Osteoblast (primary cell): Measurements from ENCODE around the gene LIX1L. TPM values are rescaled to one million over a fixed set of nuclear protein-coding genes. Genes with fewer than 3 reads are reported as not detected.

Experiments used
- DNase-seq: peaks from one replicate; pipeline ENCODE4 v3.0.0; 2011; ENCODE audit warnings: low spot score, mixed read lengths; ENCODE audit not compliant: insufficient read length; ENCODE audit errors: missing footprints
- H2AFZ ChIP-seq: 2 replicates; pipeline ENCODE4 v1.6.0; 2011; ENCODE audit warnings: mild to moderate bottlenecking, low read length
- H3K27ac ChIP-seq: 2 replicates; pipeline ENCODE4 v1.5.1; 2011; ENCODE audit warnings: mild to moderate bottlenecking, low read depth, low read length, moderate library complexity
- H3K27me3 ChIP-seq: 2 replicates; pipeline ENCODE4 v1.6.0; 2012; ENCODE audit warnings: mild to moderate bottlenecking, control low read depth, inconsistent platforms, low read length, moderate library complexity; ENCODE audit not compliant: insufficient read depth
- H3K36me3 ChIP-seq: 2 replicates; pipeline ENCODE4 v1.5.1; 2011; ENCODE audit warnings: mild to moderate bottlenecking, low read length, control low read depth, moderate library complexity; ENCODE audit not compliant: insufficient read depth
- H3K4me1 ChIP-seq: 2 replicates; pipeline ENCODE4 v1.5.1; 2011; ENCODE audit warnings: mild to moderate bottlenecking, low read length, control low read depth, moderate library complexity; ENCODE audit not compliant: insufficient read depth
- H3K4me2 ChIP-seq: 2 replicates; pipeline ENCODE4 v1.6.0; 2011; ENCODE audit warnings: mild to moderate bottlenecking, low read length; ENCODE audit not compliant: insufficient read depth
- H3K4me3 ChIP-seq: fragments of 200-600 bp; sonication (generic); 3 replicates; pipeline ENCODE4 v1.5.1; 2012; ENCODE audit warnings: mild to moderate bottlenecking, low read length, inconsistent platforms; ENCODE audit not compliant: insufficient read depth
- H3K79me2 ChIP-seq: 2 replicates; pipeline ENCODE4 v1.6.0; 2012; ENCODE audit warnings: mild to moderate bottlenecking, low read length, control low read depth, inconsistent platforms; ENCODE audit not compliant: insufficient read depth
- H3K9me3 ChIP-seq: 2 replicates; pipeline ENCODE4 v1.5.1; 2011; ENCODE audit warnings: low read depth, low read length, control low read depth
- H4K20me1 ChIP-seq: 2 replicates; pipeline ENCODE4 v1.6.0; 2012; ENCODE audit warnings: mild to moderate bottlenecking, low read length, control low read depth; ENCODE audit not compliant: insufficient read depth
- total RNA-seq: library from RNA; depleted of rRNA; stranded (reverse); fragments of >200 nt; gene quantifications from 2 replicates; pipeline ENCODE4 v1.2.3, GENCODE V29; 2012
- TF ChIP-seq, protein P1 (sequence below): IDR thresholded peaks from 2 replicates; pipeline ENCODE4 v1.5.1; 2011; ENCODE audit warnings: mild to moderate bottlenecking, low read depth, low read length, moderate library complexity; ENCODE audit errors: extremely low read depth

The LIX1L gene
- total RNA-seq, 1 donor: 33.7 TPM

DNA sequence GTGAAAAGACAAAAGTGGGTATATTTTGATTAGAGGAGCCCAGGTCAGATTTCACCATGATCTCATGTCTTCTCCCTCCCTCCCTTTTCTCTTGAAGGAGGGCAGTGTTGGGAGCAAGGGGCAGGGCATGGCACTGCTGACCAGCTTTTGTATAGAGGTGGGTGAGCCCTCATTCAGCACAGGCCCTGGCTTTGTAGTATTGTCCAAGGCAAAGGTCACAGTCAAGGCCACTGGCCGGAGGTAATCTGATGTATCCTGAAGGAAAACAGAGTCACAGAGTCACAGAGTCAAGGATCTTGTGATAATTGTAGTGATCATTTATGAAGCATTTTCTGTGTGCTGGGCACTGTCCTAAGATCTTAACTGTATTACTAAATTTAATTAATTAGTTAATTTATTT is 59.8 kb downstream of the LIX1L start:
- TF ChIP-seq, protein P1, sequence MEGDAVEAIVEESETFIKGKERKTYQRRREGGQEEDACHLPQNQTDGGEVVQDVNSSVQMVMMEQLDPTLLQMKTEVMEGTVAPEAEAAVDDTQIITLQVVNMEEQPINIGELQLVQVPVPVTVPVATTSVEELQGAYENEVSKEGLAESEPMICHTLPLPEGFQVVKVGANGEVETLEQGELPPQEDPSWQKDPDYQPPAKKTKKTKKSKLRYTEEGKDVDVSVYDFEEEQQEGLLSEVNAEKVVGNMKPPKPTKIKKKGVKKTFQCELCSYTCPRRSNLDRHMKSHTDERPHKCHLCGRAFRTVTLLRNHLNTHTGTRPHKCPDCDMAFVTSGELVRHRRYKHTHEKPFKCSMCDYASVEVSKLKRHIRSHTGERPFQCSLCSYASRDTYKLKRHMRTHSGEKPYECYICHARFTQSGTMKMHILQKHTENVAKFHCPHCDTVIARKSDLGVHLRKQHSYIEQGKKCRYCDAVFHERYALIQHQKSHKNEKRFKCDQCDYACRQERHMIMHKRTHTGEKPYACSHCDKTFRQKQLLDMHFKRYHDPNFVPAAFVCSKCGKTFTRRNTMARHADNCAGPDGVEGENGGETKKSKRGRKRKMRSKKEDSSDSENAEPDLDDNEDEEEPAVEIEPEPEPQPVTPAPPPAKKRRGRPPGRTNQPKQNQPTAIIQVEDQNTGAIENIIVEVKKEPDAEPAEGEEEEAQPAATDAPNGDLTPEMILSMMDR: no peak
- H3K4me2 ChIP-seq: no peak overlapping the region
- H3K9me3 ChIP-seq: no peaks in the 10 kb centered on the region
- no peak overlapping the region for H3K27ac ChIP-seq
- H2AFZ ChIP-seq: no peak overlapping the region
- peaks cover 33% of the 10 kb centered on the region for H3K36me3 ChIP-seq
- H3K4me1 ChIP-seq: peaks cover 5% of the 10 kb centered on the region
- no peaks in the 10 kb centered on the region for H4K20me1 ChIP-seq
- H3K4me3 ChIP-seq: no peak overlapping the region
- no peaks in the 10 kb centered on the region for H3K79me2 ChIP-seq
- H3K27me3 ChIP-seq: no peaks in the 10 kb centered on the region
- DNase-seq: no peak

- TF ChIP-seq, protein P1: no peak
- no peak for DNase-seq
- no peak overlapping the region for H3K4me2 ChIP-seq
- H3K36me3 ChIP-seq: peaks cover 25% of the 10 kb centered on the region
- no peaks in the 10 kb centered on the region for H3K9me3 ChIP-seq
- H3K79me2 ChIP-seq: no peaks in the 10 kb centered on the region
- H2AFZ ChIP-seq: no peak overlapping the region
- no peaks in the 10 kb centered on the region for H4K20me1 ChIP-seq
- no peaks in the 10 kb centered on the region for H3K27me3 ChIP-seq
- H3K4me3 ChIP-seq: no peak overlapping the region
- H3K4me1 ChIP-seq: peaks cover 28% of the 10 kb centered on the region
- no peak overlapping the region for H3K27ac ChIP-seq
Observed at GRCh38 chr1:145895471-145895870, 62.3 kb downstream of the LIX1L start.

DNA sequence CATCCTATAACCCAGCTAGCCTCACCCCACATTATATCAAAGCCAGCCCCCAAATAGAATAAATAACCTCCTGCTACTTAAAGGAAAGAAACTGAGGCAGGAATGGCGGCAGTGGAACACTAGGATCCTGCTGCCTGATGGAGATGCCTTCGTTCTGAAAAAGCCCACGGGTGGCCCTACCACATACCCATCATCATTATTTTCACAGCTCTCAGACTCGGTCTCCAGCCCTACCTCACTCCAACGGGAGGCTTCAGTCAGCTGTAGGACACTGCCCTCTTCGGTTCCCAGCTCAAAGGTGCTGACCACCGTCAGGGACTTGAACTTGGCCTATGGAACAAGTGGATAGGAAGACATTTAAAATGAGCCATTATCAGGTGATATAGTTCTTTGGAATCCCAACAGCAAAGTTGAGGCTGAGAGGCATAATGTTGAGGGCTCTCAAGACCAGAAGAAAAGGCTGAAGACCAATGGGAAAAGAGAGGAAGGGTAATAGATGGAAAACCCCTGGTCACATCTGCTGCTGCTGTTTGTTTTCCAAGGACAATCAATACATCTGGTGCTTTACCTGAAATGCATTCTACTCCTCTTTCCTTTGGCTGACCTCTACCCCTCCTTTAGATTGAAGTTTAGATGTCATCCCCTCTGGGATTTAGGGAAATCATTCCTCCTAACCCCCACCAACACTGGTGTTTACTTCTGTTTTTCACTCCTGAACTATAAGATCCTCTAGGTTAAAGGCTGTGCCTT is 64.3 kb downstream of the LIX1L start:
- H3K27me3 ChIP-seq: no peaks in the 10 kb centered on the region
- TF ChIP-seq, protein P1: no peak
- H3K27ac ChIP-seq: peak overlapping the region; percentile 93
- H3K4me1 ChIP-seq: peaks cover 28% of the 10 kb centered on the region
- no peak overlapping the region for H3K4me3 ChIP-seq
- no peak for DNase-seq
- no peaks in the 10 kb centered on the region for H3K9me3 ChIP-seq
- peaks cover 10% of the 10 kb centered on the region for H3K36me3 ChIP-seq
- no peak overlapping the region for H2AFZ ChIP-seq
- no peaks in the 10 kb centered on the region for H3K79me2 ChIP-seq
- no peaks in the 10 kb centered on the region for H4K20me1 ChIP-seq
- H3K4me2 ChIP-seq: peak overlapping the region; percentile 85

- peak overlapping the region; percentile 46 for H3K4me3 ChIP-seq
- H3K27ac ChIP-seq: peak overlapping the region; percentile 93
- H3K4me2 ChIP-seq: peak overlapping the region; percentile 85
- H2AFZ ChIP-seq: peak overlapping the region; percentile 64
- H3K9me3 ChIP-seq: no peaks in the 10 kb centered on the region
- no peaks in the 10 kb centered on the region for H3K27me3 ChIP-seq
- H4K20me1 ChIP-seq: no peaks in the 10 kb centered on the region
- peak; percentile 86 for DNase-seq
- TF ChIP-seq, protein P1: no peak
- H3K79me2 ChIP-seq: no peaks in the 10 kb centered on the region
- H3K4me1 ChIP-seq: peaks cover 28% of the 10 kb centered on the region
- peaks cover 6% of the 10 kb centered on the region for H3K36me3 ChIP-seq
Observed at GRCh38 chr1:145892486-145893087, 65.2 kb downstream of the LIX1L start.
